HL-60 (cell line): ENCODE data around the gene TFAP2A.

Source experiments
- CTCF ChIP-seq: IDR thresholded peaks from one replicate; pipeline ENCODE4 v1.5.1; 2011; ENCODE audit warnings: low read length, control low read depth, inconsistent platforms; ENCODE audit not compliant: insufficient read depth
- GABPA ChIP-seq: IDR thresholded peaks from 2 replicates; pipeline ENCODE4 v1.6.1; 2012; ENCODE audit warnings: low read depth
- POLR2AphosphoS5 ChIP-seq: IDR thresholded peaks from 2 replicates; pipeline ENCODE4 v1.6.1; 2012; ENCODE audit warnings: low read depth
- REST ChIP-seq: IDR thresholded peaks from 2 replicates; pipeline ENCODE4 v1.6.1; 2012; ENCODE audit warnings: low read depth; ENCODE audit not compliant: insufficient replicate concordance

GRCh38 chr6:10411131-10411970 lies 3.5 kb downstream of the TFAP2A start:
- TF ChIP-seq CTCF (no peak), REST (no peak), POLR2AphosphoS5 (no peak), GABPA (no peak)
